SJCRH30 (cell line): ENCODE measurements around the gene LRRC66. TPM values are rescaled to one million over a fixed set of nuclear protein-coding genes. Genes with fewer than 3 reads are reported as not detected.

ENCODE experiments used
- DNase-seq, 2 experiments: peaks; one replicate each; pipeline ENCODE4 v3.0.0-alpha.2; 2015 to 2020
- H3K27ac ChIP-seq: fragments of 250-450 bp; sonication (Bioruptor Pico); 2 replicates; pipeline ENCODE4 v1.5.1; 2020; ENCODE audit warnings: mild to moderate bottlenecking, moderate library complexity
- H3K27me3 ChIP-seq: fragments of 250-450 bp; sonication (Bioruptor Pico); 2 replicates; pipeline ENCODE4 v1.5.1; 2020; ENCODE audit warnings: mild to moderate bottlenecking, moderate library complexity
- H3K36me3 ChIP-seq: fragments of 250-450 bp; sonication (Bioruptor Pico); 2 replicates; pipeline ENCODE4 v1.5.1; 2020; ENCODE audit warnings: mild to moderate bottlenecking, moderate library complexity
- H3K4me1 ChIP-seq: fragments of 250-450 bp; sonication (Bioruptor Pico); 2 replicates; pipeline ENCODE4 v1.5.1; 2020; ENCODE audit warnings: mild to moderate bottlenecking, moderate library complexity
- H3K4me3 ChIP-seq: fragments of 250-450 bp; sonication (Bioruptor Pico); 2 replicates; pipeline ENCODE4 v1.5.1; 2020; ENCODE audit warnings: mild to moderate bottlenecking, moderate library complexity
- H3K9me3 ChIP-seq: fragments of 250-450 bp; sonication (Bioruptor Pico); replicated peaks from 2 replicates; pipeline ENCODE4 v1.5.1; 2020; ENCODE audit warnings: mild to moderate bottlenecking, moderate library complexity
- total RNA-seq: library from RNA; depleted of rRNA; stranded (reverse); fragments of >200 nt; shearing (Covaris generic); gene quantifications from 2 replicates; pipeline ENCODE4 v1.2.3, GENCODE V29; 2014; rRNA removed

Gene LRRC66, protein sequence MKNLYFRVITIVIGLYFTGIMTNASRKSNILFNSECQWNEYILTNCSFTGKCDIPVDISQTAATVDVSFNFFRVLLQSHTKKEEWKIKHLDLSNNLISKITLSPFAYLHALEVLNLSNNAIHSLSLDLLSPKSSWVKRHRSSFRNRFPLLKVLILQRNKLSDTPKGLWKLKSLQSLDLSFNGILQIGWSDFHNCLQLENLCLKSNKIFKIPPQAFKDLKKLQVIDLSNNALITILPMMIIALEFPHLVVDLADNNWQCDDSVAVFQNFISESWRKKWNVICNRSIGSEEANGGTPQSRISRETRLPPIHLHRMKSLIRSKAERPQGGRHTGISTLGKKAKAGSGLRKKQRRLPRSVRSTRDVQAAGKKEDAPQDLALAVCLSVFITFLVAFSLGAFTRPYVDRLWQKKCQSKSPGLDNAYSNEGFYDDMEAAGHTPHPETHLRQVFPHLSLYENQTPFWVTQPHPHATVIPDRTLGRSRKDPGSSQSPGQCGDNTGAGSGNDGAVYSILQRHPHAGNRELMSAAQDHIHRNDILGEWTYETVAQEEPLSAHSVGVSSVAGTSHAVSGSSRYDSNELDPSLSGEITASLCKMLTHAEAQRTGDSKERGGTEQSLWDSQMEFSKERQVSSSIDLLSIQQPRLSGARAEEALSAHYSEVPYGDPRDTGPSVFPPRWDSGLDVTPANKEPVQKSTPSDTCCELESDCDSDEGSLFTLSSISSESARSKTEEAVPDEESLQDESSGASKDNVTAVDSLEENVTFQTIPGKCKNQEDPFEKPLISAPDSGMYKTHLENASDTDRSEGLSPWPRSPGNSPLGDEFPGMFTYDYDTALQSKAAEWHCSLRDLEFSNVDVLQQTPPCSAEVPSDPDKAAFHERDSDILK
- 0.10 and 0.16 TPM in 2 replicates for total RNA-seq

DNA sequence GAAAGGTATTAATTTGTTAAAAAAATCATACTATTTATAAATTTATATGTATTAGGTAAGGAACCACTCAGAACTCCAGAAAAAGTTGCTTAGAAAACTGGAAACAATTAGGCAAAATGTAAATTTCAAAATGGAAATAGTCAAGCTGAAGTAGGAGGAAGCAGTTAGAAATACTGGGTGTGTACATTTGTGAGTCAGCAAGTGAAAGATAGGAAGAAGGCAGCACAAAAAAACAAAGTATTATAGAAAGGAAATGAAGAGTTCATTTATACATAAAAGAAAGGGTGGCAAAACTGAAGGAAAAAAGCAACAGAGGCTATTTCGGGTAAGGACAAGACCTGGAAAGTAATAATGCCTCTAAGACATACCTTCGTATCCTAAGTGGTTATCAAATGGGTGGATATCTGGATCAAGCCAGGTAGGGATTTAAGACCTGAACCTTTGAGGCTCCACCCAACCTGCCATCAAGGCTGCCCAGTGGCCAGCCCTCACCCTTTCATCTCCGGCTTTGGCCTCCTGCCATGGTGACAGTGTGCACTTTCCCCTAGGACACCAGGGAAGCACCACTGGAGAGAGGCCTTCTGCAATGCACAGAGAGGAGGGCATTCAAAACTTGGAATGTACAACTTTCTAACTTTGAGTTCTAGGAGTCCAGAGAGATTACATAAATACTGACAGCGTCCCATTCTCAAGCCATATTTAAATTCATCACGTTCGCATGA is at the start of gene LRRC66:
Gene LRRC66, minus strand, starts transcription at position 428 of the 722 bp plus-strand sequence. CDS start 2,750 bp downstream, outside the sequence.
- peak in 1 of 2 experiments; percentile 15 for DNase-seq
- peaks cover 33% of the 10 kb centered on the region for H3K36me3 ChIP-seq
- no peak within 1 kb of the TSS for H3K27ac ChIP-seq
- H3K4me1 ChIP-seq = no peaks in the 10 kb centered on the region
- H3K9me3 ChIP-seq = no peaks in the 10 kb centered on the region
- H3K4me3 ChIP-seq = no peak within 1 kb of the TSS
- no peaks in the 10 kb centered on the region for H3K27me3 ChIP-seq

DNA sequence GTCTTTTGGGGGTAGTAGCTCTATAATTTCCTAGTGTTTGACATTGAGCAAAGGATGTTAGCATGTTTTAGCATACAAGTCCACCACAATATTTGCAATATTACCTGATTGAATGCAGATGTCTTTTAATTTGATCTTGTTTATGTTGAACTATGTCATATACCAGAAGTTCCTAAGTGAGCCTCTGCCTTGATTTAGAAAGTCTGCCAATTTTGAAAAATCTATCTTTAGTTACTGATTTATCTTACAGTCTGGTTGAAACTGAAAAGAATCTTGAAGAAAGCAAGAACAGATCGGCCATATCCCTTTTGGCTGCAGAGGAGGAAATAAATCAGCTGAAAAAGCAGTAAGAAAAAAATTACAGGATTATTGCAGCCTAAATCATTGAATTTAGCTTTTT is 49.4 kb upstream of the LRRC66 start:
- no peak overlapping the region for H3K27ac ChIP-seq
- H3K36me3 ChIP-seq = no peaks in the 10 kb centered on the region
- no peak overlapping the region for H3K4me3 ChIP-seq
- no peaks in the 10 kb centered on the region for H3K9me3 ChIP-seq
- H3K4me1 ChIP-seq = no peaks in the 10 kb centered on the region
- DNase-seq = no peak
- H3K27me3 ChIP-seq = no peaks in the 10 kb centered on the region; the same call in 1 of the 2 replicates

DNA sequence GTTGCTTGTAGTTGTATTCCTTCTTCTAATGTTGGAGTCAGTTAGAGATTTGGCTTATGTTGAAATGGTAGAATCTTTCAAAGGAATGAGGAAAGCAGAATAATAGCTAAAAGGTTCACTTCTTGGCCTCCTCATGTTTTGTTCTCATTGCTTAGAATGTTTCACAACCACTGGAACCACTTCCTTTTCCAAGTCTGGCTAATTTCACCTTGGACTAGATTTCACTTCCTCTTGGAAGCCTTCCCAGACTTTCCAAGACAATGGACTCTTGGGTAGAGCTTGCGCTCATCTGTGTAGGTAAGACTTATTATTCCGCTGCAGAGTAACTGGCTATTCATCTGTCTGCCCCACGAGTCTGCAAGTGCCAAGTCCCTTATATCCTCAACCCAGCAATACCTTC is 39.2 kb upstream of the LRRC66 start:
- Histone ChIP-seq H3K4me3 (no peak overlapping the region), H3K9me3 (no peaks in the 10 kb centered on the region), H3K27ac (no peak overlapping the region), H3K27me3 (no peaks in the 10 kb centered on the region), H3K36me3 (no peaks in the 10 kb centered on the region), H3K4me1 (no peaks in the 10 kb centered on the region)
- no peak for DNase-seq

DNA sequence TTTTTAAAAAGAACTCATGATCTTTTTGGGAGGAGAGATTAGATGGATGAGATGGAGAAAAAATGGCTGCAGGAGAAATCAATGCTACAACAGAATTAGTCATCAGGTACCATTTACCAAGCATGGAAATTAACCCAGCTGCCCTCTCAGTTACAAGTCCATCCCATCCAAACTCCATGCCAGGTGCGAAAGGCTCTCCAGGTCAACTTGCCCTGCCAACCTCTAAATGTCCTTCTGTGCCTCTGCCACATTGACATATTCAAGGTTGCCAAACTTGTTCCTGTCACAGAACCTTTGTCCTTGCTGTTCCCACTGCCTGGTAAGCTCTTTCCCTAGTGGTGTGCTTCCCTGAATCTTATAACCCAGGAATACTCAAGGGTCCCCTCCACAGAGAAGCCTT is 38.1 kb upstream of the LRRC66 start:
- no peaks in the 10 kb centered on the region for H3K27me3 ChIP-seq
- H3K27ac ChIP-seq = no peak overlapping the region
- no peak overlapping the region for H3K4me3 ChIP-seq
- DNase-seq = no peak
- no peaks in the 10 kb centered on the region for H3K9me3 ChIP-seq
- no peaks in the 10 kb centered on the region for H3K36me3 ChIP-seq
- H3K4me1 ChIP-seq = no peaks in the 10 kb centered on the region

DNA sequence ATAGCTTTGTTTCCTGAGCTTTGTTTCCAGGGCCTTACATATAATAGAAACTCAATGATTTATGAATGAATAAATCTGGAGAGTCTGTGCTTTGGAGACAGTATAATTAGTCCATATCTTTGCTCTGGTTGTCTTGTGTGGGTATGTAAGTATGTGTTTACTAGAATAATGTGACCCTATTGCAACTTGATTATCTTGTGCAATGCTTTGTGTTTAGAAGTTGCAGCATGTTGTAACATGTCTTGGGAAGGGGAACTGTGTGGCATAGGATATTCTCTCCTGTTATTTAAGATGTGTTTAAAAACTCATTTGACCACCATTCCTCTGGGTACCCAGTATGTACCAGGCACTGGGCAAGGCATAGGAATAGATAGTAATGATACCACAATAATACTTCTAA is 37.0 kb upstream of the LRRC66 start:
- H3K4me1 ChIP-seq = no peaks in the 10 kb centered on the region
- H3K36me3 ChIP-seq = no peaks in the 10 kb centered on the region
- H3K27me3 ChIP-seq = no peaks in the 10 kb centered on the region
- H3K9me3 ChIP-seq = no peaks in the 10 kb centered on the region
- DNase-seq = no peak
- H3K27ac ChIP-seq = no peak overlapping the region
- H3K4me3 ChIP-seq = no peak overlapping the region

DNA sequence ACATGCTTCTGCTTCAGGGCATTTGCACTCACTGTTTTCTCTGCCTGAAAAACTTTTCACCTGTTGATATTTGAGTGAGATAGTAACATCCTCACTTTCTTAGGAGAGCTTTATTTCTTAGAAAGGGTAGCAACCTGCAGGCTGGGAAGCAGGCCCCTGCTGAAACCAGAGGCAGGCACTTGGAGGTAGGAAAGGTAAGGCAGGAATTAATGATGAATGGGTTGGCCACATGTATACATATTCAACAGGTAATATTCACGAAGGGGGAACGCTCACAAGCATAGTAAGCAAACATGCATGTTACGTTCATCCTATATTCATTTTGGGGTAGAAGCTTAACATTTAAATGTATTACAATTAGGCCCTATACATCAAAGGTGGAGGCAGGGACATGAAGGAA is 34.1 kb upstream of the LRRC66 start:
- no peaks in the 10 kb centered on the region for H3K27me3 ChIP-seq
- H3K4me3 ChIP-seq = no peak overlapping the region
- no peak for DNase-seq
- H3K4me1 ChIP-seq = no peaks in the 10 kb centered on the region
- no peaks in the 10 kb centered on the region for H3K36me3 ChIP-seq
- no peak overlapping the region for H3K27ac ChIP-seq
- no peaks in the 10 kb centered on the region for H3K9me3 ChIP-seq

DNA sequence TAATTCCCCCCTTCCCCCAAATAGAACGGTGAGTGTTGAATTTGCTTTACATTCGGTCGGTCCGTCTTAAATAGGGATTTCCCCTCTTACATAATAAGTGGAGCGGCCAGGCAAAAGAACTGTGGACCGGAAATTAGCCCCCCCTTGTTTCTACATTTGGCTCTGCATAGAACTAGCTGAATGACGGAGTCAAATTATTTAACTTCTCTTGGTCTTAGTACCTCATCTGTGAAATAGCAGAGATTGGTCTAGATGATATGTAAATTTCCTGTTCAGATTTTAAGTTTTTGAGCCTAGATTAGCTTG is 32.3 kb upstream of the LRRC66 start:
- Histone ChIP-seq H3K27ac (no peak overlapping the region), H3K9me3 (no peaks in the 10 kb centered on the region), H3K36me3 (no peaks in the 10 kb centered on the region), H3K4me1 (no peaks in the 10 kb centered on the region), H3K27me3 (no peaks in the 10 kb centered on the region), H3K4me3 (no peak overlapping the region)
- DNase-seq = no peak

DNA sequence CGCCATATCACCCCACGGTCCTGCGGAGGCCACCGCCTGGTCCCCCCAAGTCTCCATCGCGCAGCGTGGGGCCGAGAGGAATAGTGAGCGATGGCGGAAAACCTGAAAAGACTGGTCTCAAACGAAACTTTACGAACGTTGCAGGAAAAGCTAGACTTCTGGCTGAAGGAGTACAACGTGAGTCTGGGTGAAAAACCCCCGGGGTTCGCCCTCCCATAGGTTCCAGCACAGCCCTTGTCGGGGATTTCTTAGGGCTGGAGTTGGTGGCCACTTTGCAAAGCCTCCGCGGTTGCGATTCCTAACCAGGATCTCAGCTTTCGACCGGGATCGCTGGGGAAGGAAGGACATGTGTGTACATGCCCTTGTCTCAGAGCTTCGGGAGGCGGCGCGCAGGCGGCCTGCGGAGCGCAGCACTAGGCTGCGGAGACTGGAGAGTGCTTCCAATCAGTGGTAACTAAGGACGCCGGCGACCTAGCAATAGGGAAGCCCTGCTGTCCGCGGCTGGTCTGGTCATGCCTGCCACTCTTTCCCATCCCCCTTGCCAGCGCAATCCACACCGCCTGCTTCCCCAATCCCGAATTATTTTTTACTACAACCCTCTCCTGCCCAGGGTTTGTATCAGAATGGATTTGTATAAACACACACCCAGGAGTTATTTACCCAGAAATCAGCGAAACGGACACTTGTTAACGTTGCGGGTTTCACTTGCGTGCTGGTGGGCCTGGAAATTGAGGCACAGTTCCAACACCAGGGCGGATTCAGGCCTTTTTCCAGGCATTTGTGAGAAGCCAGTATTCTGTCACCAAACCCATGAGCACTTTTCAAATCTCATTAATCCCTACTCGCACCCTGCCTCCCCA is 31.7 kb upstream of the LRRC66 start:
- Histone ChIP-seq H3K4me3 (no peak overlapping the region), H3K27ac (no peak overlapping the region), H3K9me3 (no peaks in the 10 kb centered on the region), H3K27me3 (no peaks in the 10 kb centered on the region), H3K4me1 (no peaks in the 10 kb centered on the region), H3K36me3 (no peaks in the 10 kb centered on the region)
- DNase-seq = no peak

DNA sequence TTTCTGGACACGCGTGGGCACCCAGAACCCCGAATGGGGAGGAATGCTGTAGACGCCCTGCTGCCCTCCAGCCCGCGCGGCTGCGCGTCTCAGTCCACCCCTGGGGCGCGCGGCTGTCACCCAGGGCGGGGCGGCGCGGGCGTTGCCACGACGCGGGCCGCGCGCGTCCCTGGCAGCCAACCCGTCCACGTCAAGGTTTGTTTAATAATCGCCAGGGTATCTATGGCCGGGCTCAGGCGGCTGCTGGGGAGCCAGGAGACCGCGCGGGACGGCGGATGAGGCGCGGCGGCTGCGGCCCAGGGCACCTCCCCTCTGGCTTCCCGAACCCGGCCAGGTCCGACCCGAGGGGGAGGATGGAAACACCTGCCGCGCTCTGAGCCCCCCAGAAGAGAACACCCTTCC is 31.1 kb upstream of the LRRC66 start, which contains the start of gene SPATA18:
Gene SPATA18, plus strand, starts transcription at position 92 of the 402 bp plus-strand sequence. CDS start 401 bp downstream, outside the sequence.
- DNase-seq = no peak
- H3K4me3 ChIP-seq = no peak within 1 kb of the TSS
- H3K9me3 ChIP-seq = no peaks in the 10 kb centered on the region
- H3K27me3 ChIP-seq = no peaks in the 10 kb centered on the region
- no peaks in the 10 kb centered on the region for H3K4me1 ChIP-seq
- no peaks in the 10 kb centered on the region for H3K36me3 ChIP-seq
- H3K27ac ChIP-seq = no peak within 1 kb of the TSS

DNA sequence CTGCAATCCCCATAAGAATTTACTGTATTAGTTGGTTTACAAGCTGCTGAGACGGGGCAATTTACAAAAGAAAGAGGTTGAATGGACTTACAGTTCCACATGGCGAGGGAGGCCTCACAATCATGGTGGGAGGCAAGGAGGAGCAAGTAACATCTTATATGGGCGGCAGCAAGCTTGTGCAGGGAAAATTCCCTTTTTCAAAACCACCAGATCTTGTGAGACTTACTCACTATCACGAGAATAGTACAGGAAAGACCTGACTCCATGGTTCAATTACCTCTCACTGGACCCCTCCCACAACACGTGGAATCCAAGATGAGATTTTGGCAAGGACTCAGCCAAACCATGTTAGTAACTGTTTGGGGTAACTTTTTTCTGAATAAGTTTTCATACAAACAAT is 29.1 kb upstream of the LRRC66 start:
- Histone ChIP-seq H3K27me3 (no peaks in the 10 kb centered on the region), H3K4me3 (no peak overlapping the region), H3K27ac (no peak overlapping the region), H3K36me3 (no peaks in the 10 kb centered on the region), H3K4me1 (no peaks in the 10 kb centered on the region), H3K9me3 (no peaks in the 10 kb centered on the region)
- DNase-seq = no peak

DNA sequence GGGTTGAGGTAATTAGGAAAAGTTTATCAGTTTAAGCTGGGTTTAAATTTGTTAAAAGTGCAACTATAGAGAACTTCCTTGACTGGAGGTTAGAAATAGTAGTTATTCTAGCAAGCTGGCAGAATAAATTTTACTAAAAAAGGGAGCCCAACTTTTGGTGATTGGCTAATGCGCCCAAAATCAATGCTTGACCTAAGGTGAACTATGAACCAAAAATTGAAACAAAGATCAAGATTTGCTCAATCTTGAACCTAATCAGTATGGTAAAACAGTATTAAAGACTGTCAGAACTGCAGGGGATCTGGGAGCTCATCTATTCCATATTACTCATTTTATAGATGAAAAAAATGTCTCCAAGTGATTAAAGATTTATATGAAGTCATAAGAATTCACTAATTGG is 24.9 kb upstream of the LRRC66 start:
- DNase-seq = no peak

DNA sequence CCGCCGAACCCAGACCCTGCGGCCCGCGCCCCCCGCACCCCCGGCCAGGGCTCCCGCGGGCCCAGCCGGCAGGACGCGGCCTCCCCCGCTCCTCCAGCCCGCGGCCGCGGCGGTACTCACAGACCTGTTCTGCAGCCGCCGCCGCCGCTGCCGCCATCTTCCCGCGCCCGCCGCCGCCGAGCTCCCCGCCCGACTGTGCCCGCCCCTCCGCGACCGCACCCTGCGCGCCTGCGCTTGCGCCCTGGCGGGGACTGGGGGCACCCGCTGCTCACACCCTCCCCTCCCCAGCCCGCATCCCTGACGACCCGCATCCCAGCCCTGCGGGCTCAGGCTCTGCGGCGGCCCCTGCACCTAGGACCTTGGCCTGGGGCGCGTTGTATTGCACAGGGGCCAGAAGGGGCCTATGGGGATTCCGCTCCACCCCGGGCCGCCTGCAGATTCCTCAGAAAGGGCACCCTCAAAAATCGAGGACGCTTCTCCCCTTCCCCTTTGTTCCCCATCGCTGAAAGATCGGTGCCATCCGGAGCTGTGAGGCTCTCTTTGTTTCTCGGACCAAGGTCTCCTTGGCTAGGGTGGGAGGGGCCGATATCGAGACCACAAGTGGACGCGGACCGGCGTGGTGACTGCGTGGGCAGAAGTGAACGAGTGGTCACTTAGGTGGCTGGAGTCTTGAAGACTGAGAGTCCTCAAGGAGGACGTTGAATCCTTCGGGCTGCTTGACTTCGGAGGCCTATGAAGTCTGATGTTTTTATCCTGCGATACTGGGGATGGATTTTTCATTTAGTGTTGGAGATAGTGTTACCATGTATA is 18.1 kb upstream of the LRRC66 start, which contains the start of gene SGCB:
Gene SGCB, minus strand, starts transcription at position 197 of the 810 bp plus-strand sequence. Its CDS starts 40 bp downstream, at position 157.
- Histone ChIP-seq H3K27me3 (no peaks in the 10 kb centered on the region), H3K4me1 (peaks cover 8% of the 10 kb centered on the region; the same call in 1 of the 2 replicates), H3K27ac (peak within 1 kb of the TSS; percentile 79), H3K36me3 (peaks cover 6% of the 10 kb centered on the region; the same call in 1 of the 2 replicates), H3K9me3 (no peaks in the 10 kb centered on the region), H3K4me3 (peak within 1 kb of the TSS; percentile 87)
- DNase-seq = peak; percentile 81 to 82

More for the DNA sequence above, 24.9 kb upstream of the LRRC66 start:
- Histone ChIP-seq H3K9me3 (no peaks in the 10 kb centered on the region), H3K4me1 (no peaks in the 10 kb centered on the region), H3K27me3 (no peaks in the 10 kb centered on the region), H3K4me3 (no peak overlapping the region), H3K27ac (no peak overlapping the region), H3K36me3 (no peaks in the 10 kb centered on the region)

DNA sequence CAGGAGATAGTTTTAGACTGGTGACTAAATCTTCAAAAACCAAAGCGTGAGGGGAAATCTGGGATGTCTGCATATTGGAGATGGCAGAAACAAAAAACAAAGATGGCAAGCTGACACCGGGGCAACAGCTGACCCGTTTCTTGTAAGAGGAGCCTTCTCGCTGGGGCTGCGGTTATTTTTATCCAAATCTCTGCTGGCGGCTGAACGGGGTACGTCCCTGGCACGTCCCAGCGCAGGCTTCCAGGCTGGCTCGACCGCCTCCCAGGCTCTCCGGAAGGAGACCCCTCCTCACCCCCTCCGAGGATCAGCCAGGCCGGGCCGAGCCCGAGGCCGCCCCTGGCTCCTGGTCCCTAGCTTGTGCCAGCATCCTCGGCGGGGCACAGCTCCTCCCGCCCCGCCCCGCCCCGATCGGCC is 17.5 kb upstream of the LRRC66 start:
- Histone ChIP-seq H3K36me3 (peaks cover 10% of the 10 kb centered on the region; the same call in 1 of the 2 replicates), H3K9me3 (no peaks in the 10 kb centered on the region), H3K27ac (peak overlapping the region; percentile 79), H3K4me3 (peak overlapping the region; percentile 87), H3K4me1 (peaks cover 8% of the 10 kb centered on the region; the same call in 1 of the 2 replicates), H3K27me3 (no peaks in the 10 kb centered on the region)
- peak; percentile 82 to 87 for DNase-seq
